HCT116 (cell line): ENCODE results near the gene STXBP5.

ENCODE experiments used
- EZH2 ChIP-seq: fragments of 200-600 bp; sonication (generic); IDR thresholded peaks from 2 replicates; pipeline ENCODE4 v1.6.1; 2017; ENCODE audit warnings: antibody characterized with exemption, mixed run types
- POLR2A ChIP-seq: IDR thresholded peaks from 2 replicates; pipeline ENCODE4 v1.7.0; 2011; ENCODE audit warnings: borderline replicate concordance; ENCODE audit not compliant: insufficient read depth, insufficient read length; ENCODE audit errors: extremely low read depth
- RAD21 ChIP-seq: IDR thresholded peaks from 2 replicates; pipeline ENCODE4 v1.6.1; 2012; ENCODE audit warnings: low read depth, mild to moderate bottlenecking
- SP1 ChIP-seq: IDR thresholded peaks from 2 replicates; pipeline ENCODE4 v1.6.1; 2012; ENCODE audit warnings: low read depth
- YY1 ChIP-seq: IDR thresholded peaks from 2 replicates; pipeline ENCODE4 v1.6.1; 2011; ENCODE audit warnings: low read length, low read depth, moderate library complexity, mild to moderate bottlenecking; ENCODE audit not compliant: insufficient replicate concordance; ENCODE audit errors: extremely low read depth
- TF ChIP-seq, protein P1 (sequence below), 3 experiments: fragments of 200-600 bp in 1 of 3; sonication (generic) in 1 of 3; IDR thresholded peaks in 2 of 3; conservative IDR thresholded peaks in 1 of 3; 2 replicates each; pipeline ENCODE4 v1.5.1; 2012 to 2017; ENCODE audit warnings: low read depth in 2 of 3, low read length in 2 of 3, antibody characterized with exemption in 1 of 3, borderline replicate concordance in 1 of 3, control low read depth in 1 of 3, mild to moderate bottlenecking in 1 of 3, mixed read lengths in 1 of 3, mixed run types in 1 of 3, moderate library complexity in 1 of 3; ENCODE audit not compliant: insufficient read depth in 1 of 3

DNA sequence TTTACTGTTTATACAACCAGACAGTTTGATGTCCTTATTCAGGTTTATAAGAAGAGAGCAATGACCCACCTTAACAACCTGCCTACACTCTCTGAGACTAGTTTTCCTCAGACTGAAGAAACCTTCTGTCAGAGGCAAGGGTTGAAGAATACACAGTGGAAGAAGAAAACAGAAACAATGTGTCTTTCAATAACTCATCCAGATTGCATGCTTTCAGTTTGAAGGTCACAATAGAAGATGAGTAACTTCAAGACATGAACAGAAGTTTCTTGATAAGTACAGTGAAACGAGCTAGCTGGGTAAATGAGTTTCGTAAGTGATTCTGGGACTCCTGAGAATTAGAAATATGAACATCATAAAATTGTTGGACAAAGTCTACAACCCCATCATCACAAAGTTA, 141.7 kb downstream of the STXBP5 start:
- TF ChIP-seq YY1 (no peak), SP1 (no peak), RAD21 (no peak), EZH2 (no peak), POLR2A (no peak)
- TF ChIP-seq, protein P1, sequence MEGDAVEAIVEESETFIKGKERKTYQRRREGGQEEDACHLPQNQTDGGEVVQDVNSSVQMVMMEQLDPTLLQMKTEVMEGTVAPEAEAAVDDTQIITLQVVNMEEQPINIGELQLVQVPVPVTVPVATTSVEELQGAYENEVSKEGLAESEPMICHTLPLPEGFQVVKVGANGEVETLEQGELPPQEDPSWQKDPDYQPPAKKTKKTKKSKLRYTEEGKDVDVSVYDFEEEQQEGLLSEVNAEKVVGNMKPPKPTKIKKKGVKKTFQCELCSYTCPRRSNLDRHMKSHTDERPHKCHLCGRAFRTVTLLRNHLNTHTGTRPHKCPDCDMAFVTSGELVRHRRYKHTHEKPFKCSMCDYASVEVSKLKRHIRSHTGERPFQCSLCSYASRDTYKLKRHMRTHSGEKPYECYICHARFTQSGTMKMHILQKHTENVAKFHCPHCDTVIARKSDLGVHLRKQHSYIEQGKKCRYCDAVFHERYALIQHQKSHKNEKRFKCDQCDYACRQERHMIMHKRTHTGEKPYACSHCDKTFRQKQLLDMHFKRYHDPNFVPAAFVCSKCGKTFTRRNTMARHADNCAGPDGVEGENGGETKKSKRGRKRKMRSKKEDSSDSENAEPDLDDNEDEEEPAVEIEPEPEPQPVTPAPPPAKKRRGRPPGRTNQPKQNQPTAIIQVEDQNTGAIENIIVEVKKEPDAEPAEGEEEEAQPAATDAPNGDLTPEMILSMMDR (IDR thresholded peaks at IDR 0.05 in 2 of 3, conservative IDR thresholded peaks at IDR 0.05 in 1 of 3; ENCODE audit: borderline replicate concordance in 1 of 3, insufficient read depth in 1 of 3, low read depth in 2 of 3, low read length in 2 of 3), result no peak
